Ascending aorta (tissue), 2 donors: ENCODE data around the gene MGAT5. TPM values are rescaled to one million over a fixed set of nuclear protein-coding genes. Genes with fewer than 3 reads are reported as not detected.
"Not testable (repeated sequence)": the region's sequence is repeated elsewhere in the genome, so short reads cannot be mapped to it uniquely, and the experiment has no call there.

Source experiments
- DNase-seq, 2 donors: peaks; one replicate each; pipeline ENCODE4 v3.0.0-alpha.2; 2019; ENCODE audit warnings: low spot score in 2 of 2
- H3K27ac ChIP-seq, 2 donors: fragments of 200-600 bp; sonication (generic); one replicate each; pipeline ENCODE4 v1.5.1; 2016 to 2017; ENCODE audit warnings: mild to moderate bottlenecking in 1 of 2
- H3K27me3 ChIP-seq: fragments of 200-600 bp; sonication (generic); one replicate; pipeline ENCODE4 v1.5.1; 2017
- H3K36me3 ChIP-seq, 2 donors: fragments of 200-600 bp; sonication (generic); one replicate each; pipeline ENCODE4 v1.5.1; 2016
- H3K4me1 ChIP-seq, 2 donors: fragments of 200-600 bp; sonication (generic); one replicate each; pipeline ENCODE4 v1.5.1; 2016 to 2017; ENCODE audit warnings: mild to moderate bottlenecking in 1 of 2
- H3K4me3 ChIP-seq, 2 donors: fragments of 200-600 bp; sonication (generic); one replicate each; pipeline ENCODE4 v1.5.1; 2016 to 2017; ENCODE audit warnings: mild to moderate bottlenecking in 1 of 2
- H3K9me3 ChIP-seq, 2 donors: fragments of 200-600 bp; sonication (generic); one replicate each; pipeline ENCODE4 v1.5.1; 2016
- CTCF ChIP-seq, 3 experiments: fragments of 200-600 bp in 2 of 3; fragments of 450-650 bp in 1 of 3; sonication (generic) in 2 of 3; IDR thresholded peaks; one replicate each; pipeline ENCODE4 v1.5.1; 2016 to 2019; ENCODE audit warnings: antibody characterized with exemption in 3 of 3, mild to moderate bottlenecking in 1 of 3, moderate library complexity in 1 of 3
- intact Hi-C: fragments of 100-400 bp; cut with DNase I; formaldehyde crosslinking; loops from one replicate; pipeline ENCODE4 v1.15.1; 2023
- total RNA-seq: library from RNA; depleted of rRNA; stranded (reverse); fragments of >200 nt; gene quantifications from one replicate; pipeline ENCODE4 v1.1.0, GENCODE V29; 2016

The MGAT5 gene
- total RNA-seq, 1 donor from 2014 or later, result 15.4 TPM

GRCh38 chr2:134289225-134289624 is 35.4 kb downstream of the MGAT5 start:
- Histone ChIP-seq H3K36me3 (no peaks in the 10 kb centered on the region), H3K27me3 (no peaks in the 10 kb centered on the region), H3K27ac (no peak overlapping the region), H3K9me3 (no peaks in the 10 kb centered on the region), H3K4me1 (no peaks in the 10 kb centered on the region), H3K4me3 (no peak overlapping the region)
- no peak for DNase-seq
- no peak for TF ChIP-seq CTCF (IDR thresholded peaks at IDR 0.05)
- intact Hi-C loops, result no loop called here

GRCh38 chr2:134290358-134290757 is 36.5 kb downstream of the MGAT5 start:
- H3K27me3 ChIP-seq, result no peaks in the 10 kb centered on the region
- intact Hi-C loops, result no loop called here
- no peak overlapping the region for H3K4me3 ChIP-seq
- H3K36me3 ChIP-seq, result no peaks in the 10 kb centered on the region
- no peak for DNase-seq
- H3K4me1 ChIP-seq, result peaks cover 0 to 2% of the 10 kb centered on the region in 2 donors
- no peaks in the 10 kb centered on the region for H3K9me3 ChIP-seq
- H3K27ac ChIP-seq, result no peak overlapping the region
- no peak for TF ChIP-seq CTCF (IDR thresholded peaks at IDR 0.05)

- H3K9me3 ChIP-seq, result no peaks in the 10 kb centered on the region
- H3K27me3 ChIP-seq, result no peaks in the 10 kb centered on the region
- intact Hi-C loops, result no loop called here
- DNase-seq, result no peak
- no peaks in the 10 kb centered on the region for H3K36me3 ChIP-seq
- H3K4me1 ChIP-seq, result peaks cover 4 to 5% of the 10 kb centered on the region in 2 donors
- no peak overlapping the region for H3K27ac ChIP-seq
- no peak for TF ChIP-seq CTCF (IDR thresholded peaks at IDR 0.05)
- H3K4me3 ChIP-seq, result no peak overlapping the region
These were observed 38.6 kb downstream of the MGAT5 start for GRCh38 chr2:134292514-134292913.

GRCh38 chr2:134293719-134294537 is 40.1 kb downstream of the MGAT5 start:
- Histone ChIP-seq H3K4me3 (no peak overlapping the region), H3K36me3 (no peaks in the 10 kb centered on the region), H3K4me1 (peaks cover 4 to 5% of the 10 kb centered on the region in 2 donors), H3K27me3 (no peaks in the 10 kb centered on the region), H3K27ac (no peak overlapping the region), H3K9me3 (no peaks in the 10 kb centered on the region)
- DNase-seq, result no peak
- TF ChIP-seq CTCF (IDR thresholded peaks at IDR 0.05), result no peak
- intact Hi-C loops, result no loop called here

DNA sequence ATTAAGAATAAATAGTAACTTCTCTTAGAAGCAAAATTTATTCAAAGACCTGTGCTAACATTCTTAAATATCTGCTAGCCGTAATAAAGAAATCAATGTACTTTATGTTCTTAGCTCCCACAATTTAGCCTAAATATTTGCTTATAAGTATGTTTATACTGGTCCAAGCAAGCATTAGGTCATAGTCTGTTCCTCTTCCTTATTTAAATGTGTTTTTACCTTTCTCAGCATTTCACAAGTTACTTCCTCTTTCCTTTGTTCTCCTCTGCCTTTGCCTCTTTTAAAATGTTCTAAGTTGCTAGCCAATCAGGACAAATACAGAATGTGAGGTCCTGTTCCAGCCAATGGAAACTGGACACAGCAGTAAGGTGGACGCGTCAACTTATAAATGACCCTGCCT is 40.7 kb downstream of the MGAT5 start:
- H3K27me3 ChIP-seq, H3K9me3 ChIP-seq, H3K36me3 ChIP-seq, H3K4me1 ChIP-seq, DNase-seq, intact Hi-C loops, H3K4me3 ChIP-seq: not testable (repeated sequence)
- H3K27ac ChIP-seq, result peak overlapping the region in 1 of 2 donors; percentile 61

GRCh38 chr2:134295441-134295840 is 41.6 kb downstream of the MGAT5 start:
- intact Hi-C loops, result no loop called here
- H3K27ac ChIP-seq, result peak overlapping the region; percentile 46 to 61
- H3K36me3 ChIP-seq, result no peaks in the 10 kb centered on the region
- no peaks in the 10 kb centered on the region for H3K27me3 ChIP-seq
- H3K4me1 ChIP-seq, result peaks cover 4 to 5% of the 10 kb centered on the region in 2 donors
- H3K4me3 ChIP-seq, result no peak overlapping the region
- no peak for DNase-seq
- no peaks in the 10 kb centered on the region for H3K9me3 ChIP-seq
- no peak for TF ChIP-seq CTCF (IDR thresholded peaks at IDR 0.05)
